Measurements from ENCODE around the gene OCA2. TPM values are rescaled to one million over a fixed set of nuclear protein-coding genes. Genes with fewer than 3 reads are reported as not detected.

Gene OCA2
- total and polyA plus RNA-seq, 2 of the 8 experiments (the other 6 are each of a cell fraction or from before 2014, with no cell fraction given) = 0.20 TPM

GRCh38 chr15:28105793-28106192 is 6.7 kb upstream of the OCA2 start:
- no peaks in the 10 kb centered on the region; the same call in 1 of the 2 replicates for H3K79me1 ChIP-seq (ENCODE audit: low read depth, low read length)
- H4K91ac ChIP-seq (replicated peaks; ENCODE audit: insufficient read length, low read length) = no peak overlapping the region
- H3K18ac ChIP-seq (ENCODE audit: extremely low read depth, low read length) = no peak overlapping the region
- no peak overlapping the region for H3K23ac ChIP-seq (ENCODE audit: insufficient read length)
- H3K79me2 ChIP-seq (ENCODE audit: control insufficient read depth in 1 of 2, insufficient read depth in 2 of 2, low read length in 2 of 2) = no peaks in the 10 kb centered on the region
- ChIA-PET POLR2A (ENCODE audit: partially characterized antibody) (no interaction called here), CTCF (ENCODE audit: partially characterized antibody) (no interaction called here)
- H4K8ac ChIP-seq (ENCODE audit: extremely low read depth, insufficient read depth, low read length) = no peak overlapping the region; the same call in 1 of the 2 replicates
- WGBS, 2 experiments (ENCODE audit: extremely low coverage in 1 of 2, insufficient coverage in 1 of 2, insufficient read length in 1 of 2, insufficient replicate concordance in 2 of 2, low coverage in 1 of 2, low lambda C conversion rate in 2 of 2, missing lambda C conversion rate in 1 of 2) = 97% methylated on average over 5 of the region's 5 CpGs; no CpG with 5 or more reads in 1 of the 2 experiments
- peaks cover 0 to 7% (median 2%) of the 10 kb centered on the region in 4 experiments; a peak in 3 of 7 replicates for H3K4me1 ChIP-seq (replicated peaks in 1 of 4; ENCODE audit: control insufficient read depth in 3 of 4, insufficient read depth in 4 of 4, low read length in 3 of 4)
- H3K4ac ChIP-seq (replicated peaks; ENCODE audit: insufficient read length, low read depth, low read length) = no peak overlapping the region
- H2AFZ ChIP-seq (ENCODE audit: low read length) = no peak overlapping the region
- H3K23me2 ChIP-seq (ENCODE audit: low read depth, low read length) = peaks cover 29% of the 10 kb centered on the region; the same call in 1 of the 2 replicates
- 0 out of 2 replicates have a peak overlapping the region, but pooled peaks have one; percentile 77 for H2AK5ac ChIP-seq (ENCODE audit: low read depth, low read length)
- no peak for FAIRE-seq
- no peaks in the 10 kb centered on the region; a peak in 1 of 4 replicates for H3K9me3 ChIP-seq (ENCODE audit: insufficient read depth in 2 of 2, low read depth in 1 of 2, low read length in 1 of 2)
- H3K4me2 ChIP-seq (ENCODE audit: insufficient read depth in 1 of 2, low read depth in 2 of 2, low read length in 2 of 2) = no peak overlapping the region; a peak in 1 of 4 replicates
- H4K5ac ChIP-seq (ENCODE audit: insufficient read length, low read depth, low read length) = no peak overlapping the region
- H3K4me3 ChIP-seq (ENCODE audit: extremely low read depth in 1 of 4, insufficient read depth in 2 of 4, low read depth in 3 of 4, low read length in 4 of 4) = no peak overlapping the region
- DNase-seq (ENCODE audit: low read depth in 1 of 2, low spot score in 2 of 2) = no peak
- peak overlapping the region; percentile 46; the same call in 1 of the 2 replicates for H2BK15ac ChIP-seq (ENCODE audit: low read length)
- H2BK20ac ChIP-seq (ENCODE audit: low read length) = no peak overlapping the region
- peak overlapping the region; percentile 89 for H3K56ac ChIP-seq (replicated peaks; ENCODE audit: insufficient read length, low read depth, low read length)
- peaks cover 9 to 43% (median 33%) of the 10 kb centered on the region in 4 experiments; a peak in 6 of 7 replicates for H3K27me3 ChIP-seq (replicated peaks in 1 of 4; ENCODE audit: control insufficient read depth in 3 of 4, extremely low read depth in 1 of 4, insufficient read depth in 3 of 4, low read length in 3 of 4)
- H3K9ac ChIP-seq (replicated peaks in 1 of 4; ENCODE audit: extremely low read depth in 1 of 4, low read depth in 3 of 4, low read length in 3 of 4) = no peak overlapping the region
- H2BK12ac ChIP-seq (ENCODE audit: low read depth, low read length) = peak overlapping the region; percentile 7; the same call in 1 of the 2 replicates
- no peak overlapping the region for H3K14ac ChIP-seq (ENCODE audit: insufficient read length)
- H4K20me1 ChIP-seq (replicated peaks in 1 of 2; ENCODE audit: control insufficient read depth in 1 of 2, insufficient read depth in 2 of 2, low read length in 2 of 2) = peaks cover 0 to 16% of the 10 kb centered on the region in 2 experiments
- H2BK5ac ChIP-seq (ENCODE audit: low read depth, low read length) = 0 out of 2 replicates have a peak overlapping the region, but pooled peaks have one; percentile 12
- H2BK120ac ChIP-seq (replicated peaks; ENCODE audit: low read depth, low read length) = no peak overlapping the region
- TF ChIP-seq HDAC6 (IDR thresholded peaks at IDR 0.05; ENCODE audit: low read depth, low read length) = no peak
- no peak for TF ChIP-seq E2F6 (IDR thresholded peaks at IDR 0.05)
- TF ChIP-seq SIRT6 (IDR thresholded peaks at IDR 0.05; ENCODE audit: low read length) = no peak
- peaks cover 0 to 6% (median 0%) of the 10 kb centered on the region in 4 experiments; a peak in 1 of 8 replicates for H3K36me3 ChIP-seq (ENCODE audit: control insufficient read depth in 2 of 4, insufficient read depth in 4 of 4, low read length in 3 of 4)
- H3K27ac ChIP-seq (ENCODE audit: low read depth, low read length) = no peak overlapping the region

Data from H1 (cell line).